Measurements from ENCODE around the gene UHRF2. TPM values are rescaled to one million over a fixed set of nuclear protein-coding genes. Genes with fewer than 3 reads are reported as not detected.

UHRF2 gene
- total RNA-seq, 1 donor from 2014 or later = 16.4 TPM

DNA sequence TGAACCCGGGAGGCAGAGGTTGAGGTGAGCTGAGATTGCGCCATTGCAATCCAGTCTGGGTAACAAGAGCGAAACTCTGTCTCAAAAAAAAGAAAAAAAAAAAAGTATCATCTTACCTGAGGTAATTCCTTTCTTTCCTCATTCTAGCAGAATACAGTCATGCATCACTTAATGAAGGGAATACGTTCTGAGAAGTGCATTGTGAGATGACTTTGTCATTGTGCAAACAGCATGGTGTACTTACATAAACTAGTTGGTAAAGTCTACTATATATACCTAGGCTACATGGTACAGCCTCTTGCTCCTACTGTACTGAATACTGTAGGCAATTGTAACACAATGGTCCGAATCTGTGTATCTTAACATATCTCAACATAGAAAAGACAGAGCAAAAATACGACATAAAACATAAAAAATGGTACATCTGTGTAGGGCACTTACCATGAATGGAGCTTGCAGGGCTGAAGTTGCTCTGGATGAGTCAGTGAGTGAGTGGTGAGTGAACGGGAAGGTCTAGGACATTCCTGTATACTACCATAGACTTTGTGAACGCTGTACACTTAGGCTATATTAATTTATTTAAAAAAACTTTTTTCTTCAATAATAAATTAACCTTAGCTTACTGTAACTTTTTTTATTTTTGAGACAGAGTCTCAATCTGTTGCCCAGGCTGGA, 132.2 kb downstream of the UHRF2 start:
- no peak for ATAC-seq (ENCODE audit: poor library complexity)
- no peak for DNase-seq
- intact Hi-C loops (cut with DNase I) = no loop called here

- intact Hi-C loops (cut with DNase I) = no loop called here
- ATAC-seq (ENCODE audit: poor library complexity) = no peak
- DNase-seq = no peak
Measured at GRCh38 chr9:6549106-6549800, 136.3 kb downstream of the UHRF2 start.

DNA sequence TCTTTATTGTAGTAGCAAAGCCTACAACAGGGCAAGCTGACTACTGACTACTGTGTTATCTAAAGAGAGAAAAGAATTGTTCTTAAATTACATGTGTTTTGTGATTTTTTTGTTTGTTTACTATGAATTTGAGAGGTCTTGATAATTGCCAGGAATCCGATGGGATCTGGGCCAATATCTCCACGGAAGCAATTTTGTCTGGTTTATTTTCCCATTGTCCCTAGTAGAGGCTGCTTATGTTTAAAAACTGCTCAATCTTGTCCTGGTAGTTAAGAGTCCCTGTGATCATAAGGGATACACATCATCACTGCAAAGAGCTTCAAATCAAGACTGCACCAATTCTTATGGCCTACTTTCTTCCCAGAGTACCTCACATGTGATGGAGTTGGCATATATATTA, 138.1 kb downstream of the UHRF2 start:
- no peak for ATAC-seq (ENCODE audit: poor library complexity)
- no peak for DNase-seq
- intact Hi-C loops (cut with DNase I) = no loop called here

DNA sequence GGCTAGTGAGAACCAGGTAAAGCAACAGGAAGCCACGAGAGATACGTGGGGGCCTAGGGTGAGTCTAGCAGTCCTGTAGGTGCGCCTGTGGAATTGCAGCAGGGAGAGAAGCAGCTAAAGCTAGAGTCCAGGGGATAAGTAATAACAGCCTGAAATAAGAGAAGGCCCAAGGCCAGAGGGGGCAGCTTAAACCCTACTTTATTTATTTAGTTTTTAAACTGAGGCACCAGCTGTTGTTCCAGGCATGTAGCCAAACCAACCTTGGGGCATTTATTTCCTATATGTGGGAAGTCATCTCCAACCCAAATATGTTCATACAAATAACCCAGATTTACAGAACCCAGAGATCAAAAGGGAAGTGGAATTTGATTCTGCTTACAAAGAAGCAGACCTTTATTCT, 139.0 kb downstream of the UHRF2 start:
- ATAC-seq (ENCODE audit: poor library complexity) (no peak), DNase-seq (no peak)
- intact Hi-C loops (cut with DNase I) = no loop called here

GRCh38 chr9:6552498-6553121, 139.6 kb downstream of the UHRF2 start:
- ATAC-seq (ENCODE audit: poor library complexity) = no peak
- intact Hi-C loops (cut with DNase I) = no loop called here
- no peak for DNase-seq

DNA sequence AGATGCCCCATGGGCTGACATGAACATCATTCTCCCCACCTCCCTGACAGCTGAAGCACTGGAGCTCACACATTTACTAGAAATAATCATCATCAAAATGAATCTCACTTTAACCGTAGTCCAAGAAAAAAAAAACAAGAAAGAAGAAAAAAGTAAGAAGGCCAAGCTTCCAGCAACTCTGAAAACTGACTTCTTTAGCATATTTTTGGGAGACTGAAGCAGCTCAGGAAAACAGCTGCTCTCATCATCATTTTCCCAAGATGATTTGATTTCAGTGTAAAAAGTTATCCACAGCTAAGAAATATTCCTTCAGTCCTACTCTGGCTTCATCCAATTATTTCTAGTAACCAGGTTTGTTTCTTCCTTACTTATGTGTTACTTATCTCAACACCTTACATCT, 140.9 kb downstream of the UHRF2 start:
- intact Hi-C loops (cut with DNase I) = no loop called here
- ATAC-seq (ENCODE audit: poor library complexity) (no peak), DNase-seq (no peak)

Other genes starting within 250 kb of the UHRF2 start
- 19.1 TPM for gene IL33, start 197.4 kb upstream of the UHRF2 start, total RNA-seq
- gene TPD52L3, start 84.8 kb upstream of the UHRF2 start, total RNA-seq = not detected
- not detected for gene GLDC, start 232.5 kb downstream of the UHRF2 start, total RNA-seq